ENCODE measurements around the gene ARID1B. TPM values are rescaled to one million over a fixed set of nuclear protein-coding genes. Genes with fewer than 3 reads are reported as not detected.

The ARID1B gene
- total RNA-seq, 1 experiment from 2014 or later = 86.3 TPM

- intact Hi-C loops (cut with micrococcal nuclease; ENCODE audit: unreplicated experiment) = no loop called here
- H3K9me3 ChIP-seq (ENCODE audit: low read depth, low read length, poor library complexity, severe bottlenecking) = no peaks in the 10 kb centered on the region
- POLR2A ChIA-PET (ENCODE audit: low non-redundant PET) = no interaction called here
- no peak overlapping the region for H3K27ac ChIP-seq (ENCODE audit: low read depth, low read length, poor library complexity, severe bottlenecking)
- H3K4me1 ChIP-seq (ENCODE audit: insufficient read depth, low read length, poor library complexity, severe bottlenecking) = peaks cover 10% of the 10 kb centered on the region
- CTCF ChIA-PET = no interaction called here
- no peak for TF ChIP-seq EZH2 (IDR thresholded peaks at IDR 0.05; ENCODE audit: borderline replicate concordance, low read depth, low read length, poor library complexity, severe bottlenecking)
- TF ChIP-seq CTCF (conservative IDR thresholded peaks at IDR 0.05; ENCODE audit: low read depth, low read length) = no peak
- no peak overlapping the region for H3K4me3 ChIP-seq (ENCODE audit: low read depth, low read length, poor library complexity, severe bottlenecking)
- no peak for DNase-seq (ENCODE audit: low spot score)
- H3K27me3 ChIP-seq (replicated peaks; ENCODE audit: insufficient read depth, low read depth, low read length, poor library complexity) = no peaks in the 10 kb centered on the region
- no TSS peak for BruUV-seq (replicated peaks)
- no peaks in the 10 kb centered on the region for H3K36me3 ChIP-seq (ENCODE audit: insufficient read depth, low read length, poor library complexity, severe bottlenecking)
These were observed 20.9 kb downstream of the ARID1B start for GRCh38 chr6:156797901-156798735.

GRCh38 chr6:156801712-156802111 is 24.5 kb downstream of the ARID1B start:
- CTCF ChIA-PET = no interaction called here
- intact Hi-C loops (cut with micrococcal nuclease; ENCODE audit: unreplicated experiment) = no loop called here

GRCh38 chr6:156803353-156803752 is 26.2 kb downstream of the ARID1B start:
- intact Hi-C loops (cut with micrococcal nuclease; ENCODE audit: unreplicated experiment) = no loop called here
- H3K4me1 ChIP-seq (ENCODE audit: insufficient read depth, low read length, poor library complexity, severe bottlenecking) = peaks cover 25% of the 10 kb centered on the region
- BruUV-seq (replicated peaks) = TSS peak; percentile 7
- DNase-seq (ENCODE audit: low spot score) = no peak
- H3K27ac ChIP-seq (ENCODE audit: low read depth, low read length, poor library complexity, severe bottlenecking) = no peak overlapping the region
- CTCF ChIA-PET = no interaction called here
- TF ChIP-seq CTCF (conservative IDR thresholded peaks at IDR 0.05; ENCODE audit: low read depth, low read length) = no peak
- no peak for TF ChIP-seq EZH2 (IDR thresholded peaks at IDR 0.05; ENCODE audit: borderline replicate concordance, low read depth, low read length, poor library complexity, severe bottlenecking)
- no peak overlapping the region for H3K4me3 ChIP-seq (ENCODE audit: low read depth, low read length, poor library complexity, severe bottlenecking)
- H3K9me3 ChIP-seq (ENCODE audit: low read depth, low read length, poor library complexity, severe bottlenecking) = no peaks in the 10 kb centered on the region
- no peaks in the 10 kb centered on the region for H3K36me3 ChIP-seq (ENCODE audit: insufficient read depth, low read length, poor library complexity, severe bottlenecking)
- POLR2A ChIA-PET (ENCODE audit: low non-redundant PET) = no interaction called here
- H3K27me3 ChIP-seq (replicated peaks; ENCODE audit: insufficient read depth, low read depth, low read length, poor library complexity) = no peaks in the 10 kb centered on the region

More at GRCh38 chr6:156801712-156802111, 24.5 kb downstream of the ARID1B start:
- Histone ChIP-seq H3K36me3 (ENCODE audit: insufficient read depth, low read length, poor library complexity, severe bottlenecking) (no peaks in the 10 kb centered on the region), H3K9me3 (ENCODE audit: low read depth, low read length, poor library complexity, severe bottlenecking) (no peaks in the 10 kb centered on the region), H3K4me3 (ENCODE audit: low read depth, low read length, poor library complexity, severe bottlenecking) (no peak overlapping the region), H3K27me3 (replicated peaks; ENCODE audit: insufficient read depth, low read depth, low read length, poor library complexity) (no peaks in the 10 kb centered on the region), H3K4me1 (ENCODE audit: insufficient read depth, low read length, poor library complexity, severe bottlenecking) (peaks cover 10% of the 10 kb centered on the region), H3K27ac (ENCODE audit: low read depth, low read length, poor library complexity, severe bottlenecking) (no peak overlapping the region)
- no peak for DNase-seq (ENCODE audit: low spot score)
- POLR2A ChIA-PET (ENCODE audit: low non-redundant PET) = no interaction called here
- no TSS peak for BruUV-seq (replicated peaks)
- TF ChIP-seq EZH2 (IDR thresholded peaks at IDR 0.05; ENCODE audit: borderline replicate concordance, low read depth, low read length, poor library complexity, severe bottlenecking) (no peak), CTCF (conservative IDR thresholded peaks at IDR 0.05; ENCODE audit: low read depth, low read length) (no peak)
